ENCODE results near the gene LRRC23. TPM values are rescaled to one million over a fixed set of nuclear protein-coding genes. Genes with fewer than 3 reads are reported as not detected.

The LRRC23 gene
- polyA plus RNA-seq, 1 experiment: 10.6 TPM

DNA sequence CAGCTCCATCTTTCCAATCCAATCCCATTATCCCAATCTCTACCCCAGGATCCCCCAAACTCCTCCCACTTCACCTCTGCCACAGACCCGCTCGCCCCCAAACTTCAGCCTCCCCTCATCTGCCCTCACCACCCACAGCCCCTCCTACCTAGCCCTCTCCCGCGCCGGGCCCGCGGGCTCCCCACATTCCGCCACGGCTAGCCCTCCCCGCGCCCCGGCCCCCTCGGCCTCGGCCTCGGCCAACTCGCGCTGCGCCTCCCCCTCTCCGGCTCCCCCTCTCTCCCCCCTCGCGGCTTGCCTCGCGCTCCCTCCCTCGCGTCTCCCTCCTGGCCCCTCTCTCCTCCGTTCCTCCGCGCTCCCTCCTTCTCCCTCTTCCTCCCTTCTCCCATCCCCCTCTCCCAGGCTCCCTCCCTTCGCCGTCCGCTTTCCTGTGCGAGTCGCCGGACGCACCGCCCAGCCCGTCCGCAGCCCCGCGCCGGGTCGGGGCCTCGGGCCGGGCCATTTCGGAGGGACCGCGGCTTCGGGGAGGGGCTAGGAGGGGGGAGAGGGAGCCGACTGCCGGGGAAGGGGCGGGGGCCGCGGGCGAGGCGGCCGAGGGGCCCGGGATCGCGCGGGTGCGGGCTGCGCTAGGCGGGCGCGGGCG is 22.9 kb downstream of the LRRC23 start, which contains the start of gene ATN1:
Gene ATN1, plus strand, starts transcription at position 581 of the 643 bp plus-strand sequence. CDS start 6,043 bp downstream, outside the sequence.
- Histone ChIP-seq H3K9me3 (ENCODE audit: control insufficient read depth, insufficient read depth, low read length) (no peaks in the 10 kb centered on the region), H3K27me3 (ENCODE audit: control insufficient read depth, insufficient read depth, low read length) (no peaks in the 10 kb centered on the region), H3K27ac (ENCODE audit: low read depth, low read length) (peak within 1 kb of the TSS; percentile 90), H3K4me3 (ENCODE audit: low read depth, low read length) (peak within 1 kb of the TSS; percentile 68)
- CTCF ChIA-PET: interaction anchor here (0.6 to 3.9 kb wide), 7 partner anchors 11 to 1155 kb away, joined by 3 to 49 read pairs (median 8); partner anchors contain the start of genes NECAP1 and SPSB2
- TF ChIP-seq, protein P1, sequence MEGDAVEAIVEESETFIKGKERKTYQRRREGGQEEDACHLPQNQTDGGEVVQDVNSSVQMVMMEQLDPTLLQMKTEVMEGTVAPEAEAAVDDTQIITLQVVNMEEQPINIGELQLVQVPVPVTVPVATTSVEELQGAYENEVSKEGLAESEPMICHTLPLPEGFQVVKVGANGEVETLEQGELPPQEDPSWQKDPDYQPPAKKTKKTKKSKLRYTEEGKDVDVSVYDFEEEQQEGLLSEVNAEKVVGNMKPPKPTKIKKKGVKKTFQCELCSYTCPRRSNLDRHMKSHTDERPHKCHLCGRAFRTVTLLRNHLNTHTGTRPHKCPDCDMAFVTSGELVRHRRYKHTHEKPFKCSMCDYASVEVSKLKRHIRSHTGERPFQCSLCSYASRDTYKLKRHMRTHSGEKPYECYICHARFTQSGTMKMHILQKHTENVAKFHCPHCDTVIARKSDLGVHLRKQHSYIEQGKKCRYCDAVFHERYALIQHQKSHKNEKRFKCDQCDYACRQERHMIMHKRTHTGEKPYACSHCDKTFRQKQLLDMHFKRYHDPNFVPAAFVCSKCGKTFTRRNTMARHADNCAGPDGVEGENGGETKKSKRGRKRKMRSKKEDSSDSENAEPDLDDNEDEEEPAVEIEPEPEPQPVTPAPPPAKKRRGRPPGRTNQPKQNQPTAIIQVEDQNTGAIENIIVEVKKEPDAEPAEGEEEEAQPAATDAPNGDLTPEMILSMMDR (IDR thresholded peaks at IDR 0.05; ENCODE audit: low read depth, low read length): no peak
- POLR2A ChIA-PET: interaction anchor here (0.7 to 3.0 kb wide), 7 partner anchors 10 to 58 kb away, joined by 4 to 21 read pairs (median 7); partner anchors contain the start of genes C12orf57, RNU7-1 and SPSB2
- peak; percentile 47 for DNase-seq (ENCODE audit: low read depth, low spot score)

DNA sequence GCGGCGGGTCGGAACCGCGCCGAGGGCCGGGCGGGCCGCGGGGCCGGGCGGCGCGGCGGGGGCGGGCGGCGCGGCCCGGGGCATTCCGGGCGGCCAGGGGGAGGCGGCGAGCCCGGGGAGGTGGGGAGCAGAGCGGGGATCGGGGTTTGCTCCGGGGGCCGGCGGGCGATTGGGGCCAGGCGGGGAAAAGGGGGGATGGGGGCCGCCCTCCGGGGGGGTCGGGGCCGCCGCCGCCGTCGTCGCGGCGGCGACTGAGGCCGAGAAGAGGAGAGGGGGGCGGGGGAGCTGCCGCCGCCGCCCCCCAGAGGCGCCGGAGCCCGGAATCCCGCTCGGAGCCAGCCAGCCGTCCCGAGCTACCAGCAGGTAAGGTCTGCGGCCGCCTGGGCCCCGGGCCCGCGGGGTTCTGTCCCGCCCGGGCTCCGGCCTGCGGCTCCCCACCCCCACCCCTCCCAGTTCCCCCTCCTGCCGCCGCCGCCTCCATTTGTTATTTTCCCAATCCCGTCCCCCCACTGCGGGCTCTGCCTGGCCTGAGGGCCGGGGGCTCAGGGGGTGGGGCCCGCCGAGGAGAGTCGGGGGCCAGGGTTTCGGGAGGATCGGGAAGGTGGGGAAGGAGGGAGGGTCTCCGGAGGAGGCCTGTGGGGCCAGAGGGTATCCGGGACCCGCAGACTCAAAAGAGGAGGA is 23.5 kb downstream of the LRRC23 start:
- no peaks in the 10 kb centered on the region for H3K27me3 ChIP-seq (ENCODE audit: control insufficient read depth, insufficient read depth, low read length)
- TF ChIP-seq, protein P1 (IDR thresholded peaks at IDR 0.05; ENCODE audit: low read depth, low read length): no peak
- ChIA-PET POLR2A (interaction anchor here (1.7 to 2.0 kb wide), 2 partner anchors 10 to 16 kb away, joined by 7 to 16 read pairs; partner anchors contain the start of genes C12orf57 and RNU7-1), CTCF (interaction anchor here (0.7 to 1.5 kb wide), 2 partner anchors 10 to 56 kb away, joined by 3 to 6 read pairs; no protein-coding TSS in a partner anchor)
- no peaks in the 10 kb centered on the region for H3K9me3 ChIP-seq (ENCODE audit: control insufficient read depth, insufficient read depth, low read length)
- no peak overlapping the region for H3K27ac ChIP-seq (ENCODE audit: low read depth, low read length)
- peak overlapping the region; percentile 68 for H3K4me3 ChIP-seq (ENCODE audit: low read depth, low read length)
- no peak for DNase-seq (ENCODE audit: low read depth, low spot score)

DNA sequence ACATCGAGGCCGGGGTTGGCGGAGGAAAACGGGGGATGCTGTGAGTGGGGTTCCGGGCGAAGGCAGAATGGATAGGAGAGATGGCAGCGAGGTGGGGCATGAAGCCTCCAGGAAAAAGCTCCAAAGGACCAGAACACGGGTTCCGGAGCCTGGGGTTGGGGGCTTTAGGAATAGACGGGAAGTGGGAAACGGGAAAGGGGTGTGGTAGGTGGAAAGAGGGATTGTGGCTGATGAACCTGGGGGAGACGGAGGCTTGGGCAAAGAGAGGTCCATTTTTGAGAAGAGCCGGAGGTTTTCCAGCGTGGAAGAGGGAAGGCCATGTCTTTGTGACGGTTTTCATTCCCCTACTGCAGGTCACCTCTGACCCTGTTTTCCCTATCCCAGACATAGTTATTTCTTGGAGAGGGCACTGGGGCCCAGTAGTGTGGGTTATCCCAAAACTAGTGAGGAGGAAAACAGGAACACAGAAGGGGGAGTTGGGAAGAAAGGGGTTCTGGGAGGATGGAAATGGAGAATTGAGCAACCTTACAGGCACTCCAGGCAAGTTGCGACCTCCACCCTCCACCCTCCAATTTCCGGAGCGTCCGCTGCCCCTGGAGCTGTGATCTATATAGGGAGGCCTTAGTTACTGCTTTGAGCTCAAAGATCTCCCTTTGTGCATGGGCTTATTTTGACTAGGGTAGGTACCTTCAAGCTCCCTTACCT is 24.2 kb downstream of the LRRC23 start:
- CTCF ChIA-PET: interaction anchor here (0.7 to 1.5 kb wide), 3 partner anchors 9 to 38 kb away, joined by 3 to 6 read pairs (median 4); no protein-coding TSS in a partner anchor
- Histone ChIP-seq H3K4me3 (ENCODE audit: low read depth, low read length) (peak overlapping the region; percentile 68), H3K9me3 (ENCODE audit: control insufficient read depth, insufficient read depth, low read length) (no peaks in the 10 kb centered on the region), H3K27ac (ENCODE audit: low read depth, low read length) (no peak overlapping the region), H3K27me3 (ENCODE audit: control insufficient read depth, insufficient read depth, low read length) (no peaks in the 10 kb centered on the region)
- TF ChIP-seq, protein P1 (IDR thresholded peaks at IDR 0.05; ENCODE audit: low read depth, low read length): no peak
- POLR2A ChIA-PET: interaction anchor here (1.7 to 2.0 kb wide), 2 partner anchors 9 to 15 kb away, joined by 4 to 7 read pairs; partner anchors contain the start of genes C12orf57 and RNU7-1
- DNase-seq (ENCODE audit: low read depth, low spot score): no peak

DNA sequence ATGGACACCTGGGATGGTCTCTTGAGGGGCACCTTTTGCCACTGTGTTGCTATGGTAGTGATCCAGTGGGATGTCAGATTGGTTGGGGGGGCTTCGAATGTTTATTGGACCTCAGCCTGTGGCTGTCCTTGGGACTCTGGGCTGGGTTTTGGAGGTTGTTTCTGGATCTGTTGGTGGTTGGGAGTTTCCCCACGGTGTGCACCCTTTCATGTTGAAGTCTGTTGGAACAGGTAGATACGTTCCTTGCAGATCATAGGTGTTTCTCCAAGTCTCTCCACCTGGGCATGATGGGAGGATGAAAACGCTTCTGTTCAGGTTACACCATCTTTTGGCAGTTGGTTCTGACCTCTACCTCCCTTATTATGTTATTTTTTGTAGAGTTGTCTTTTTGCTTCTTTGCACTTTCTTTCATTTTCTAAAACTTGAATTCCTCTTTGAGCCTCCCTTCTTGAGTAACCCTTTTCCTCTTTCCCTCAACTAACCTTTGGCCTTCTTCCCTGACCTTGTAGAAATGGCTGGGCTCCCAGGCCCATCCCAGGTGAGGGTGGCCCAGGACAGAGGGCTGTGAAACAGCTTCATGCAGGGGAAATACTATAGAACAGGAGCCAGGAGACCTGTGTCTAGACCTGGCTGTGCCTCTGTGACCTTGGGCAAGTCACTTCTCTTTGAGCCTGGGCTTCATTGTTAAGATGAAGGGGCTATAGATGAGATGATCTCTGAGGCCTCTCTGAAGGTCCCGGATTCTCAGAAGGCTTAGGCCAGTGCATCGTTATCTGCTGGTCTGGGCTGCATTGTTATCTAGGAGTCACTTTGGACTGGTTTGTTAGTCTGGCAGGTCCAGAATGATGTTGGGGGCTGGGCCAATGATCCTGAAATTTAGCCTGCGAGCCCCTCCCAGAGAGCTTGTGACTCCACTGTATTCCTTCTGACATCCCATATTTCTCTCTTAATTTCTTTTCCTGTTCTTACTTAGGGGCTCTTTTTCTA is 25.1 kb downstream of the LRRC23 start:
- no peaks in the 10 kb centered on the region for H3K27me3 ChIP-seq (ENCODE audit: control insufficient read depth, insufficient read depth, low read length)
- H3K9me3 ChIP-seq (ENCODE audit: control insufficient read depth, insufficient read depth, low read length): no peaks in the 10 kb centered on the region
- no peak overlapping the region for H3K27ac ChIP-seq (ENCODE audit: low read depth, low read length)
- ChIA-PET CTCF (interaction anchor here (0.7 to 1.5 kb wide), 3 partner anchors 8 to 39 kb away, joined by 3 to 6 read pairs (median 4); no protein-coding TSS in a partner anchor), POLR2A (interaction anchor here (1.7 to 2.0 kb wide), 2 partner anchors 8 to 14 kb away, joined by 4 to 7 read pairs; partner anchors contain the start of genes C12orf57 and RNU7-1)
- TF ChIP-seq, protein P1 (IDR thresholded peaks at IDR 0.05; ENCODE audit: low read depth, low read length): no peak
- DNase-seq (ENCODE audit: low read depth, low spot score): no peak
- peak overlapping the region; percentile 68 for H3K4me3 ChIP-seq (ENCODE audit: low read depth, low read length)

All from AG04450 (cell line).